ENCODE results near the gene TMEM238.
"Not testable (repeated sequence)": the region's sequence is repeated elsewhere in the genome, so short reads cannot be mapped to it uniquely, and the experiment has no call there.

TMEM238 gene

GRCh38 chr19:55336101-55336500 lies 48.0 kb downstream of the TMEM238 start:
- no peak for DNase-seq

- DNase-seq: no peak
Observed at GRCh38 chr19:55333870-55334269, 50.2 kb downstream of the TMEM238 start.

- DNase-seq: not testable (repeated sequence)
Observed at GRCh38 chr19:55329791-55330190, 54.3 kb downstream of the TMEM238 start.

Data from CD4-positive, alpha-beta T cell treated with Interleukin-17A for 1 hour (primary cell).